Prostate gland (tissue), 2 donors: Measurements from ENCODE around the gene AKAP10.

Experiments
- POLR2A ChIP-seq: fragments of 450-650 bp; IDR thresholded peaks from one replicate; pipeline ENCODE4 v1.6.1; 2016; ENCODE audit warnings: antibody characterized with exemption, mild to moderate bottlenecking
- TF ChIP-seq, protein P1 (sequence below), 4 experiments: fragments of 200-600 bp in 2 of 4; fragments of 450-650 bp in 2 of 4; sonication (generic) in 2 of 4; IDR thresholded peaks; 1 replicate in 3 of 4; 2 replicates in 1 of 4; pipeline ENCODE4 v1.5.1; 2016 to 2019; ENCODE audit warnings: antibody characterized with exemption in 4 of 4, mild to moderate bottlenecking in 2 of 4, moderate library complexity in 2 of 4

- TF ChIP-seq, protein P1, sequence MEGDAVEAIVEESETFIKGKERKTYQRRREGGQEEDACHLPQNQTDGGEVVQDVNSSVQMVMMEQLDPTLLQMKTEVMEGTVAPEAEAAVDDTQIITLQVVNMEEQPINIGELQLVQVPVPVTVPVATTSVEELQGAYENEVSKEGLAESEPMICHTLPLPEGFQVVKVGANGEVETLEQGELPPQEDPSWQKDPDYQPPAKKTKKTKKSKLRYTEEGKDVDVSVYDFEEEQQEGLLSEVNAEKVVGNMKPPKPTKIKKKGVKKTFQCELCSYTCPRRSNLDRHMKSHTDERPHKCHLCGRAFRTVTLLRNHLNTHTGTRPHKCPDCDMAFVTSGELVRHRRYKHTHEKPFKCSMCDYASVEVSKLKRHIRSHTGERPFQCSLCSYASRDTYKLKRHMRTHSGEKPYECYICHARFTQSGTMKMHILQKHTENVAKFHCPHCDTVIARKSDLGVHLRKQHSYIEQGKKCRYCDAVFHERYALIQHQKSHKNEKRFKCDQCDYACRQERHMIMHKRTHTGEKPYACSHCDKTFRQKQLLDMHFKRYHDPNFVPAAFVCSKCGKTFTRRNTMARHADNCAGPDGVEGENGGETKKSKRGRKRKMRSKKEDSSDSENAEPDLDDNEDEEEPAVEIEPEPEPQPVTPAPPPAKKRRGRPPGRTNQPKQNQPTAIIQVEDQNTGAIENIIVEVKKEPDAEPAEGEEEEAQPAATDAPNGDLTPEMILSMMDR (IDR thresholded peaks at IDR 0.05) = no peak
- TF ChIP-seq POLR2A = no peak
These were observed 72.7 kb downstream of the AKAP10 start for GRCh38 chr17:19904924-19905323.
